GDM1 (cell line): ENCODE data around the gene RWDD3.

Experiments used
- DNase-seq: peaks from one replicate; lab custom pipeline; 2025; lab: John Stamatoyannopoulos, UW

RWDD3 gene

GRCh38 chr1:95284420-95284819 is 50.4 kb downstream of the RWDD3 start:
- no peak for DNase-seq

DNA sequence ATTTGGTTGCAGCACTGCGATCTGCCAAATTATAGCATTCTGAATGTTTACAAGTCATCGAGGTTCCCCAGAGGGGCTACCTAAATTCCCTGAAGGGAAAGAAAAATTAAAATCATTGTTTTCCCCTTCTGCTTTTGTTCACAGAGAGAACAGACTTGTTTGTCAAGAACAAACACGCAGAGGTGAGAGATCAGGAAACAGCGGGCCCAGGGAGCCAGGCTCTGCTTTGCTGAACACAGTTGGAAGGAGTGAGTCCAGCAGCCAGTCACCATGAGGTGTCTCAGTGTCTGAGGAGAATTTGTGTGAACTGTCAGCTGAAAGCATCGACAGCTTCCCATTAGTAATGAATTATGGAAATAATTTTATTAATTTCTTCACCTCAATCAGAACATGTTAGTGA is 52.5 kb downstream of the RWDD3 start:
- no peak for DNase-seq

- no peak for DNase-seq
Observed at GRCh38 chr1:95287081-95287480, 53.1 kb downstream of the RWDD3 start.

GRCh38 chr1:95287825-95288224 is 53.8 kb downstream of the RWDD3 start:
- DNase-seq, result no peak
